Erythroblast (primary cell): ENCODE results near the gene SLC13A4.

Source experiments
- GATA1 ChIP-seq: IDR thresholded peaks from 2 replicates; pipeline ENCODE4 v1.6.1; 2011; ENCODE audit warnings: low read depth, mild to moderate bottlenecking, control low read depth, low read length, moderate library complexity
- POLR2A ChIP-seq: IDR thresholded peaks from 2 replicates; pipeline ENCODE4 v1.6.1; 2011; ENCODE audit warnings: mild to moderate bottlenecking, low read length

DNA sequence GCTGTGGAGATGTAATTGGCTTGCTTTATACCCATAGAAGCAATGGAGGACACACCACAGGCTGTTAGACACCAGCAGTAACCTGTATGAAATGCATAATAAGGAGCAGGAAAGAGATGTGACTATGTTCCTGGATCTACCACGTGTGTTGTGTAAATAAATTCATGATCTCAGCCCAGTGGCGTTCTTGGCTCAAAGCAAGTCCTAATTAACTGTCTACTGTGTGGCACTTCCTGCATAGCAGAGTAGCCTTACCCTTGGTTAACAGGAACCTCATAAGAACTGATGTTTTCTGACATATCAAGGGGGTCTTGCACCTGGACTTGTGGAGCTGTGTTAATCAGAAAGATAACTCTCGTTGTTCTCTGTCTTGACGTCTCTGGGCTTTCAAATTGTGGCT is 46.3 kb upstream of the SLC13A4 start:
- no peak for TF ChIP-seq POLR2A
- no peak for TF ChIP-seq GATA1
